GM18868 (cell line): ENCODE data around the gene COMMD9.

ENCODE experiments used
- ATAC-seq: cut with Tn5 transposase; IDR thresholded peaks from one replicate; pipeline ENCODE4 v1.9.1; 2021; ENCODE audit warnings: mild to moderate bottlenecking, moderate library complexity; ENCODE audit not compliant: unreplicated experiment

Gene COMMD9

DNA sequence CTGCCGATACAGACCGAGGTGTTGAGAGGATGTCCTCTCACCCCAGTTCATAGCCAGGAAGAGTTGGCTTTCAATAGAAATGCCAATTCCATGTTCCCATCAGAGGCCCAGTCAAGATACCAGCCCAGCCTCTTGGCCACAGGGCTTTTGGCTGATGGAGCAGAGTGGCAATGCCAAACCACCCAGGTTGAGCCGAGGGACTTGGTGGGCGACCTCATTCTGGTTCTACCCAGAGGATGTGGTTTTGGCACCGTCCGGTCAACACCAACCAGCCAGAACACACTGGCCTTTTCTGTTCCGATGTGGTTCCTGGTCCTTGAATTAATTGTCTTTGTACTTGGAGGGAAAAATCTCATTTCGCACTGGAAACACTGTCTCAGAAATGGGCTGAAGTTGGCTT, 60.5 kb downstream of the COMMD9 start:
- no peak for ATAC-seq

DNA sequence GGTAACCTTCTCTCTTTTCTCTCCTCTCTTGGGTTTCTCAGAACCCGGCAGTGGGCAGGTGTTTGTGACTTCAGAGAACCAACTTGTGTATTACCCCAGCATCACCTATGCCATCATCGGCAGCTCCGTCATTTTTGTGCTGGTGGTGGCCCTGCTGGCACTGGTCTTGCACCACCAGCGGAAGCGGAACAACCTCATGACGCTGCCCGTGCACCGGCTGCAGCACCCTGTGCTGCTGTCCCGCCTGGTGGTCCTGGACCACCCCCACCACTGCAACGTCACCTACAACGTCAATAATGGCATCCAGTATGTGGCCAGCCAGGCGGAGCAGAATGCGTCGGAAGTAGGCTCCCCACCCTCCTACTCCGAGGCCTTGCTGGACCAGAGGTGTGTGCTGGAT, 62.2 kb downstream of the COMMD9 start:
- no peak for ATAC-seq

DNA sequence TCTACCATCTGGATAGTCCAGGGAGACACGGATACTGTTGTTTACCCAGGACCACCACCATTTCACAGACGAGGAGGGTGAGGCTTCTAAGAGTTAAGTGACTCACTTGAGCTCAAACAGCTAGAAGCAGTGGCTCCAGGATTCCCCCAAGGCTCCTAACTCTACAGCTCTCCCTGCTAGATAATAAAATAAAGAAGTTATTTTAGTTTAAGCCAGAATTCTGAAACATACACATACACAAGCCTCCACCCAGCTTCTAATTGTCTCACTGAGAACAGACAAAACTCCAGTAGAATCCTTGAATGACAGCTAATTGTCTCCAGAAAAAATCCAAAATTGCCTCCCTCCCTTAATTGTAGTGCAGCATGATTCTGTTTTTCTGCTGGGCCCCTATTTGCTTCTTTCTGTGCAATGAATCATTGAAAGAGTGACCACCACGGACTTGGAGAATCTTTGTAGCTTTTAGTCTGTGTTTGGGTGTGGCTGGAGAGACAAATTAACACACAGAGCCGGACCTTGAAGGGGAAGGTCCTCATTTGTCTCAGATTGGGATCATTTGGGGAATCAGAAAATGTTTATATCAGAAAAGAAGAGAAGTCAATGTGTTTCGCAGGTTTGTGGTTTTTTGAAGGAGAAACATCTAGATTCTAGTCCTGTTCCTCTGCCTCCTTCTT, 64.9 kb downstream of the COMMD9 start:
- no peak for ATAC-seq

- ATAC-seq: no peak
Observed at GRCh38 chr11:36222831-36223635, 66.2 kb downstream of the COMMD9 start.
